Suprapubic skin (tissue), 4 donors: Measurements from ENCODE around the gene ADCY5. TPM values are rescaled to one million over a fixed set of nuclear protein-coding genes. Genes with fewer than 3 reads are reported as not detected.

ENCODE experiments used
- DNase-seq, 2 donors: peaks; one replicate each; pipeline ENCODE4 v3.0.0-alpha.2; 2019; ENCODE audit warnings: low spot score in 2 of 2
- H3K27ac ChIP-seq: fragments of 200-600 bp; sonication (generic); one replicate; pipeline ENCODE4 v1.5.1; 2019
- H3K27me3 ChIP-seq: fragments of 200-600 bp; sonication (generic); one replicate; pipeline ENCODE4 v1.5.1; 2019
- H3K36me3 ChIP-seq: fragments of 200-600 bp; sonication (generic); one replicate; pipeline ENCODE4 v1.5.1; 2019
- H3K4me1 ChIP-seq: fragments of 200-600 bp; sonication (generic); one replicate; pipeline ENCODE4 v1.5.1; 2019
- H3K4me3 ChIP-seq: fragments of 200-600 bp; sonication (generic); one replicate; pipeline ENCODE4 v1.5.1; 2019; ENCODE audit warnings: mild to moderate bottlenecking
- H3K9me3 ChIP-seq: fragments of 200-600 bp; sonication (generic); one replicate; pipeline ENCODE4 v1.5.1; 2019
- CTCF ChIP-seq, 2 donors: fragments of 200-600 bp in 1 of 2; fragments of 450-650 bp in 1 of 2; sonication (generic) in 1 of 2; IDR thresholded peaks; one replicate each; pipeline ENCODE4 v1.5.1; 2016 to 2019; ENCODE audit warnings: antibody characterized with exemption in 2 of 2, mild to moderate bottlenecking in 1 of 2, moderate library complexity in 1 of 2
- EP300 ChIP-seq: sonication (generic); formaldehyde crosslinking; IDR thresholded peaks from one replicate; pipeline ENCODE4 v1.6.1; 2017; ENCODE audit warnings: antibody characterized with exemption
- POLR2A ChIP-seq, 2 donors: fragments of 450-650 bp; IDR thresholded peaks; one replicate each; pipeline ENCODE4 v1.6.1; 2017; ENCODE audit warnings: antibody characterized with exemption in 2 of 2, mild to moderate bottlenecking in 2 of 2, moderate library complexity in 2 of 2
- POLR2AphosphoS5 ChIP-seq, 3 donors: sonication (generic); formaldehyde crosslinking; IDR thresholded peaks; one replicate each; pipeline ENCODE4 v1.6.1; 2017; ENCODE audit warnings: antibody characterized with exemption in 3 of 3
- WGBS: methylation state at CpG from one replicate; pipeline ENCODE4 v1.1.5; 2018; 5-methylcytosine and 5-hydroxymethylcytosine counted together
- total RNA-seq, 4 donors: library from RNA; depleted of rRNA; stranded (reverse); fragments of >200 nt; gene quantifications; one replicate each; pipeline ENCODE4 v1.1.0, GENCODE V29; 2016

ADCY5 gene
- total RNA-seq, 4 donors from 2014 or later: 1.4 to 4.9 (median 4.0) TPM

GRCh38 chr3:123464211-123464610 is 15.3 kb upstream of the ADCY5 start:
- TF ChIP-seq CTCF (IDR thresholded peaks at IDR 0.05) (no peak), POLR2AphosphoS5 (IDR thresholded peaks at IDR 0.05) (no peak), EP300 (no peak), POLR2A (IDR thresholded peaks at IDR 0.05) (no peak)
- WGBS: 50% methylated on average over 7 of the region's 7 CpGs
- H3K4me3 ChIP-seq: no peak overlapping the region
- H3K36me3 ChIP-seq: no peaks in the 10 kb centered on the region
- peaks cover 3% of the 10 kb centered on the region for H3K27me3 ChIP-seq
- no peaks in the 10 kb centered on the region for H3K4me1 ChIP-seq
- H3K27ac ChIP-seq: no peak overlapping the region
- H3K9me3 ChIP-seq: no peaks in the 10 kb centered on the region
- no peak for DNase-seq

- 30% methylated on average over 8 of the region's 8 CpGs for WGBS
- H3K4me1 ChIP-seq: no peaks in the 10 kb centered on the region
- TF ChIP-seq EP300 (no peak), CTCF (IDR thresholded peaks at IDR 0.05) (no peak), POLR2A (IDR thresholded peaks at IDR 0.05) (no peak), POLR2AphosphoS5 (IDR thresholded peaks at IDR 0.05) (no peak)
Observed at GRCh38 chr3:123459862-123460261, 11.0 kb upstream of the ADCY5 start.

GRCh38 chr3:123458255-123458654 is 9.4 kb upstream of the ADCY5 start:
- H3K4me3 ChIP-seq: no peak overlapping the region
- no peak for TF ChIP-seq POLR2AphosphoS5 (IDR thresholded peaks at IDR 0.05)
- no peak for TF ChIP-seq EP300
- TF ChIP-seq POLR2A (IDR thresholded peaks at IDR 0.05): no peak
- TF ChIP-seq CTCF (IDR thresholded peaks at IDR 0.05): no peak
- no peak overlapping the region for H3K27ac ChIP-seq
- peaks cover 10% of the 10 kb centered on the region for H3K27me3 ChIP-seq
- no peaks in the 10 kb centered on the region for H3K9me3 ChIP-seq
- WGBS: 91% methylated on average over 5 of the region's 5 CpGs
- no peak for DNase-seq
- no peaks in the 10 kb centered on the region for H3K4me1 ChIP-seq
- H3K36me3 ChIP-seq: no peaks in the 10 kb centered on the region

More at GRCh38 chr3:123459862-123460261, 11.0 kb upstream of the ADCY5 start:
- H3K27me3 ChIP-seq: peaks cover 11% of the 10 kb centered on the region
- no peak overlapping the region for H3K4me3 ChIP-seq
- no peak overlapping the region for H3K27ac ChIP-seq
- DNase-seq: no peak
- no peaks in the 10 kb centered on the region for H3K9me3 ChIP-seq
- no peaks in the 10 kb centered on the region for H3K36me3 ChIP-seq

GRCh38 chr3:123457841-123458240 is 9.0 kb upstream of the ADCY5 start:
- 100% methylated on average over 1 of the region's 1 CpG for WGBS
- no peak overlapping the region for H3K27ac ChIP-seq
- no peaks in the 10 kb centered on the region for H3K9me3 ChIP-seq
- no peaks in the 10 kb centered on the region for H3K36me3 ChIP-seq
- H3K4me1 ChIP-seq: no peaks in the 10 kb centered on the region
- DNase-seq: no peak
- no peak for TF ChIP-seq POLR2AphosphoS5 (IDR thresholded peaks at IDR 0.05)
- peaks cover 8% of the 10 kb centered on the region for H3K27me3 ChIP-seq
- H3K4me3 ChIP-seq: no peak overlapping the region

GRCh38 chr3:123453675-123454074 is 4.8 kb upstream of the ADCY5 start:
- Histone ChIP-seq H3K36me3 (no peaks in the 10 kb centered on the region), H3K4me1 (peaks cover 17% of the 10 kb centered on the region), H3K4me3 (no peak overlapping the region), H3K27ac (no peak overlapping the region), H3K9me3 (no peaks in the 10 kb centered on the region), H3K27me3 (peaks cover 33% of the 10 kb centered on the region)
- TF ChIP-seq POLR2A (IDR thresholded peaks at IDR 0.05) (no peak), EP300 (no peak), POLR2AphosphoS5 (IDR thresholded peaks at IDR 0.05) (no peak), CTCF (IDR thresholded peaks at IDR 0.05) (no peak)
- DNase-seq: no peak
- WGBS: 40% methylated on average over 3 of the region's 3 CpGs

- no peaks in the 10 kb centered on the region for H3K36me3 ChIP-seq
- peaks cover 47% of the 10 kb centered on the region for H3K27me3 ChIP-seq
- 84% methylated on average over 4 of the region's 4 CpGs for WGBS
- H3K9me3 ChIP-seq: no peaks in the 10 kb centered on the region
- TF ChIP-seq POLR2AphosphoS5 (IDR thresholded peaks at IDR 0.05): no peak
- no peak for TF ChIP-seq POLR2A (IDR thresholded peaks at IDR 0.05)
- TF ChIP-seq EP300: no peak
- TF ChIP-seq CTCF (IDR thresholded peaks at IDR 0.05): no peak
- no peak for DNase-seq
- H3K4me3 ChIP-seq: no peak overlapping the region
- no peak overlapping the region for H3K27ac ChIP-seq
- peaks cover 23% of the 10 kb centered on the region for H3K4me1 ChIP-seq
Observed at GRCh38 chr3:123451186-123451585, 2.3 kb upstream of the ADCY5 start.
